Measurements from ENCODE around the gene RAB37. TPM values are rescaled to one million over a fixed set of nuclear protein-coding genes. Genes with fewer than 3 reads are reported as not detected.

RAB37 gene
- total and polyA plus RNA-seq, 2 of the 13 experiments (the other 11 are each of a cell fraction or from before 2014, with no cell fraction given), result 0.91 to 3.7 TPM

DNA sequence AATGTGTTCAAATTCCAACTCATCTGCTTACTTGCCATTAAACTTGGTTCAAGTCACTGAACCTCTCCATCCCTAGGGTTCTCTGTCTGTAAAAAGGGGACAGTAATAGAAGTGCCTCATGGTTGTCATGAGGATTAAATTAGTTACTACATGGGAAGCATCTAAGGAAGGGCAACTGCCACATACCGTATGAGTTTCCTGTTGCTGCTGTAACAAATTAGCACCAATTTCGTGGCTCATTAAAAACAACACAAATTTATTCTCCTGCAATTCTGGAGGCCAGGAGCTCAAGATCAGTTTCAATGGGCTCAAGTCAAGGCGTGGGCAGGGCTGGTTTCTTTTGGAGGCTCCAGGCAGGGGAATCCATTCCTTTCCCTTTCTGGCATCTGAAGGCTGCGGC is 43.0 kb upstream of the RAB37 start:
- CTCF ChIA-PET (ENCODE audit: low intra/inter-chr PET ratio, low total read pairs), result no interaction called here

DNA sequence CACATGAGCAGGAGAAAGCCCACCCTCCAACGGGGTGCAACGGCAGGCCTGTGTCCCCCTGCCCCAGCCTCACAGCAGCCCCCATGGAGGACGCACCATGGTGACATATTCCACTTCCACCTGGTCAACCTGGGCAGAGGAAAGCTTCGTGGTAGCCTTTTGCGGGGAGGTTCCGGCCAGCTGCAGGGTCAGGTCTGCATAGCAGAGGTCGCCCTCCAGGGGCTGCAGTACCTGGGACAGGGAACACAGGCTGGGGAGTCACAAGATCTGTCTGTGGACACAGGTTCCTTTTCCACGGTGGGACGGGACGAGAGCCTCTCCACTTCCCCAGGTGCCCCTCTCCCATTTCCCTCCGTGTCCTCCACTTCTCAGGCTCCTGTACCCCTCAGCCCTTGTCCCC is 41.4 kb upstream of the RAB37 start:
- BruUV-seq (replicated peaks), result no TSS peak
- FAIRE-seq, result no peak
- POLR2A ChIA-PET, result no interaction called here
- no peak for DNase-seq (ENCODE audit: low spot score)
- no peaks in the 10 kb centered on the region for H3K36me3 ChIP-seq (replicated peaks in 1 of 2; ENCODE audit: control insufficient read depth in 1 of 2, insufficient read depth in 2 of 2, low read length in 2 of 2)
- H4K20me1 ChIP-seq (ENCODE audit: insufficient read depth, low read length), result peaks cover 5% of the 10 kb centered on the region; the same call in 1 of the 2 replicates
- no peak overlapping the region for H2AFZ ChIP-seq (ENCODE audit: low read length)
- H3K27ac ChIP-seq (ENCODE audit: extremely low read length, insufficient read depth, low read length), result no peak overlapping the region
- peak; percentile 38; the same call in 1 of the 3 replicates for ATAC-seq
- H3K79me2 ChIP-seq (ENCODE audit: insufficient read depth, low read length), result no peaks in the 10 kb centered on the region
- TF ChIP-seq ZHX2 (IDR thresholded peaks at IDR 0.05; ENCODE audit: low read depth), result no peak
- no peak for TF ChIP-seq ZHX2 (CRISPR knock-in tag; IDR thresholded peaks at IDR 0.05; ENCODE audit: borderline replicate concordance)
- TF ChIP-seq, protein P1, sequence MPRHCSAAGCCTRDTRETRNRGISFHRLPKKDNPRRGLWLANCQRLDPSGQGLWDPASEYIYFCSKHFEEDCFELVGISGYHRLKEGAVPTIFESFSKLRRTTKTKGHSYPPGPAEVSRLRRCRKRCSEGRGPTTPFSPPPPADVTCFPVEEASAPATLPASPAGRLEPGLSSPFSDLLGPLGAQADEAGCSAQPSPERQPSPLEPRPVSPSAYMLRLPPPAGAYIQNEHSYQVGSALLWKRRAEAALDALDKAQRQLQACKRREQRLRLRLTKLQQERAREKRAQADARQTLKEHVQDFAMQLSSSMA (CRISPR knock-in tag; IDR thresholded peaks at IDR 0.05), result no peak
- no peak for TF ChIP-seq EZH2 (conservative IDR thresholded peaks at IDR 0.05; ENCODE audit: low read depth, low read length)
- TF ChIP-seq GTF3A (CRISPR knock-in tag; conservative IDR thresholded peaks at IDR 0.05), result no peak
- TF ChIP-seq PHB2 (IDR thresholded peaks at IDR 0.05; ENCODE audit: partially characterized antibody), result no peak
- no peak for TF ChIP-seq ZNF180 (CRISPR knock-in tag; IDR thresholded peaks at IDR 0.05; ENCODE audit: borderline replicate concordance, low read depth)
- no peak for TF ChIP-seq SNAI1 (CRISPR knock-in tag; IDR thresholded peaks at IDR 0.05; ENCODE audit: borderline replicate concordance)
- no peak for TF ChIP-seq ZZZ3 (CRISPR knock-in tag; IDR thresholded peaks at IDR 0.05; ENCODE audit: borderline replicate concordance)
- TF ChIP-seq MEIS2 (CRISPR knock-in tag; IDR thresholded peaks at IDR 0.05), result no peak
- H3K9me3 ChIP-seq (ENCODE audit: low read length), result no peaks in the 10 kb centered on the region
- H3K27me3 ChIP-seq (ENCODE audit: control insufficient read depth in 1 of 2, insufficient read depth in 2 of 2, low read length in 2 of 2), result peaks cover 4 to 58% of the 10 kb centered on the region in 2 experiments; a peak in 4 of 5 replicates
- no peak overlapping the region for H3K4me3 ChIP-seq (replicated peaks in 1 of 3; ENCODE audit: insufficient read depth in 1 of 3, low read depth in 2 of 3, low read length in 3 of 3)
- no peak overlapping the region for H3K4me2 ChIP-seq (ENCODE audit: low read depth, low read length)
- in situ Hi-C loops (cut with HindIII; ENCODE audit: extremely low pct_ligation_motif_present, low pct_unique_long_range_greater_than_20kb), result no loop called here
- no peak overlapping the region for H3K9ac ChIP-seq (ENCODE audit: insufficient read depth, low read depth, low read length)
- intact Hi-C loops (cut with micrococcal nuclease; ENCODE audit: unreplicated experiment), result no loop called here
- H3K4me1 ChIP-seq (ENCODE audit: insufficient read depth, low read length), result no peaks in the 10 kb centered on the region
- 27% methylated on average over 8 of the region's 11 CpGs for WGBS (ENCODE audit: low lambda C conversion rate)
- CTCF ChIA-PET (ENCODE audit: low intra/inter-chr PET ratio, low total read pairs), result no interaction called here

More for the DNA sequence above, 43.0 kb upstream of the RAB37 start:
- Histone ChIP-seq H3K79me2 (ENCODE audit: insufficient read depth, low read length) (no peaks in the 10 kb centered on the region), H3K4me2 (ENCODE audit: low read depth, low read length) (no peak overlapping the region), H3K4me1 (ENCODE audit: insufficient read depth, low read length) (no peaks in the 10 kb centered on the region), H3K27me3 (ENCODE audit: control insufficient read depth in 1 of 2, insufficient read depth in 2 of 2, low read length in 2 of 2) (peaks cover 4 to 61% of the 10 kb centered on the region in 2 experiments), H3K36me3 (replicated peaks in 1 of 2; ENCODE audit: control insufficient read depth in 1 of 2, insufficient read depth in 2 of 2, low read length in 2 of 2) (no peaks in the 10 kb centered on the region), H3K9me3 (ENCODE audit: low read length) (no peaks in the 10 kb centered on the region), H4K20me1 (ENCODE audit: insufficient read depth, low read length) (peaks cover 5% of the 10 kb centered on the region; the same call in 1 of the 2 replicates), H3K4me3 (replicated peaks in 1 of 3; ENCODE audit: insufficient read depth in 1 of 3, low read depth in 2 of 3, low read length in 3 of 3) (no peak overlapping the region), H3K27ac (ENCODE audit: extremely low read length, insufficient read depth, low read length) (no peak overlapping the region), H3K9ac (ENCODE audit: insufficient read depth, low read depth, low read length) (no peak overlapping the region), H2AFZ (ENCODE audit: low read length) (no peak overlapping the region)
- POLR2A ChIA-PET, result no interaction called here
- intact Hi-C loops (cut with micrococcal nuclease; ENCODE audit: unreplicated experiment) (no loop called here), in situ Hi-C loops (cut with HindIII; ENCODE audit: extremely low pct_ligation_motif_present, low pct_unique_long_range_greater_than_20kb) (no loop called here)
- BruUV-seq (replicated peaks), result no TSS peak
- no peak for TF ChIP-seq ZNF709 (CRISPR knock-in tag; IDR thresholded peaks at IDR 0.05)
- TF ChIP-seq ZNF12 (CRISPR knock-in tag; IDR thresholded peaks at IDR 0.05), result peak; percentile 96
- FAIRE-seq, result no peak
- DNase-seq (ENCODE audit: low spot score), result no peak
- no peak for ATAC-seq
- 20% methylated on average over 4 of the region's 4 CpGs for WGBS (ENCODE audit: low lambda C conversion rate)

All from HepG2 (cell line).